ENCODE data around the gene ZDHHC14. TPM values are rescaled to one million over a fixed set of nuclear protein-coding genes. Genes with fewer than 3 reads are reported as not detected.
"Not testable (repeated sequence)": the region's sequence is repeated elsewhere in the genome, so short reads cannot be mapped to it uniquely, and the experiment has no call there.

The ZDHHC14 gene
- total RNA-seq, 2 experiments from 2014 or later = 2.4 to 2.5 TPM

DNA sequence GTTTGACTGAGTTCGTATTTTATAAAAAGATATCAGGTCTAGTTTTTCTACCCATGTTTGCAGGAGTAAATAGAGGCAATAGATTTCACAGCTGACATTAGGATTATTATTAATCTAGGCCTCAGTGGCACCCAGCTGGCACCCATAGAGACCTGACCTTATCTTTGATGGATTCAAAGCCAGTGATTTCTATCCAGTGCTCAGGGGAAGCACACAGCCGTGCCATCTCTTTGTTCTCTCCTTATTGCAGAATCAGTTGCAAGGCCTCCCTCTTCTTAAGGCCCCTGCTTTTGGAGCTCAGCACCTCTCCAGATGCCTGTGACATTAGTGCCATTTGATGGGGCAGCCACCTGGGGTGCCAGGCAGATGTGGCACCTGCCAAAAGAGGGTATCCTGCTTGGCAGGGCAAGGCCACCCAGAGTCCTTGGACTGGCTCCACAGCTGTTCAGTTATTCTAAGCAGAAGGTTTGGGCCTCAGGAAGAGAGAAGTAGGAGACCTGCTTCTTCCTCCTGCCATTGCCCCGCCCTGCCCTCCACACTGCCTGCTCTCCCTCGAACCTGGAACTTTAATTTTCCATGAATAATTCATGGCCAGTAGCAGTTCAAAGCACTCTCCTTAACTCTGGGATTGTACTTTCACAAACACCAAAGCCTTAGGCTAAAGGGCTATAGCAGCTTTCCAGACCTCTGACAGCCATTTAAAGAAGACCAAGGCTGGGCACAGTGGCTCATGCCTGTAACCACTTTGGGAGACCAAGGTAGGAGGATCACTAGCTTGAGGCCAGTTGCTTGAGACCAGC, 206.3 kb downstream of the ZDHHC14 start:
- intact Hi-C loops (cut with DNase I, micrococcal nuclease) = no loop called here
- no peak for ATAC-seq
- H3K9me3 Mint-ChIP-seq (ENCODE audit: low read depth) = peaks cover 13% of the 10 kb centered on the region
- peaks cover 8% of the 10 kb centered on the region for H3K36me3 Mint-ChIP-seq (ENCODE audit: low read depth)
- CTCF ChIA-PET = interaction anchor here (1.2 kb wide), 1 partner anchor 79 kb away, joined by 3 read pairs; no protein-coding TSS in a partner anchor
- no peak overlapping the region for H3K4me3 Mint-ChIP-seq
- H3K4me1 Mint-ChIP-seq = no peaks in the 10 kb centered on the region
- POLR2A ChIA-PET = no interaction called here
- no peak overlapping the region for H3K27ac Mint-ChIP-seq
- DNase-seq = no peak
- H3K27me3 Mint-ChIP-seq = no peaks in the 10 kb centered on the region

DNA sequence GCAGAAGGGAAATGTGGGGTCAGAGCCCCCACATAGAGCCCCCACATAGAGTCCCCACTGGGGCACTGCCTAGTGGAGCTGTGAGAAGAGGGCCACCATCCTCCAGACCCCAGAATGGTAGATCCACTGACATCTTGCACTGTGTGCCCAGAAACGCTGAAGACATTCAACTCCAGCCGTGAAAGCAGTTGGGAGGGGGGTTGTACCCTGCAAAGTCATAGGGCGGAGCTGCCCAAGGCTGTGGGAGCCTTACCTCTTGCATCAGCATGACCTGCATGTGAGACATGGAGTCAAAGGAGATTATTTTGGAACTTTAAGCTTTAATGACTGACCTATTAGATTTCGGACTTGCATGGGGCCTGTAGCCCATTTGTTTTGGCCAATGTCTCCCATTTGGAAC, 209.7 kb downstream of the ZDHHC14 start:
- DNase-seq; H3K27me3 Mint-ChIP-seq; intact Hi-C loops (cut with DNase I, micrococcal nuclease); H3K27ac Mint-ChIP-seq; CTCF ChIA-PET; ATAC-seq; POLR2A ChIA-PET; H3K4me3 Mint-ChIP-seq; H3K36me3 Mint-ChIP-seq (ENCODE audit: low read depth); H3K9me3 Mint-ChIP-seq (ENCODE audit: low read depth); H3K4me1 Mint-ChIP-seq: not testable (repeated sequence)

DNA sequence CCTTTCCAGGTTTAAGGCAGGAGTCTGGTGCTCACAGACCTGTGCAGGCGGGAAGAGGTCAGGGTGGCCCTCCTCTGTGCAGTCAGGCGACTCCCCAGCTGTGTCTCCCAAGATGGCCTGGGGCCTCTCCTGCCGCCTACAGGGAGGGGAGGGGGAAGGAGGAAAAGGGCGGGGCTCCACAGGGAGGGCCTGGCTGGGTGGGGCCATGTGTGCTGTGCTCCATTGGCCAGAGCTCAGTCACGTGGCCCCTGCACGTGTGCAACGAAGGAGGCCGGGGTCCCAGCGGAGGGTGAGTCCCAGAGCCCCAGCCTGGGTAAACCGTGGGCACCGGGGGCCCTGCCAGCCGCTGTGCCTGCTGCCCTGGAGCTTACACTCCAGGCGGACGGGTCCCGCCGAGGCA, 211.6 kb downstream of the ZDHHC14 start:
- Mint-ChIP-seq H3K4me3 (no peak overlapping the region), H3K9me3 (ENCODE audit: low read depth) (peaks cover 10% of the 10 kb centered on the region), H3K27ac (no peak overlapping the region), H3K27me3 (no peaks in the 10 kb centered on the region), H3K4me1 (no peaks in the 10 kb centered on the region), H3K36me3 (ENCODE audit: low read depth) (peaks cover 8% of the 10 kb centered on the region)
- intact Hi-C loops (cut with DNase I, micrococcal nuclease) = no loop called here
- ATAC-seq (no peak), DNase-seq (no peak)
- POLR2A ChIA-PET = no interaction called here
- CTCF ChIA-PET = interaction anchor here (0.6 kb wide), 1 partner anchor 76 kb away, joined by 4 read pairs; no protein-coding TSS in a partner anchor

DNA sequence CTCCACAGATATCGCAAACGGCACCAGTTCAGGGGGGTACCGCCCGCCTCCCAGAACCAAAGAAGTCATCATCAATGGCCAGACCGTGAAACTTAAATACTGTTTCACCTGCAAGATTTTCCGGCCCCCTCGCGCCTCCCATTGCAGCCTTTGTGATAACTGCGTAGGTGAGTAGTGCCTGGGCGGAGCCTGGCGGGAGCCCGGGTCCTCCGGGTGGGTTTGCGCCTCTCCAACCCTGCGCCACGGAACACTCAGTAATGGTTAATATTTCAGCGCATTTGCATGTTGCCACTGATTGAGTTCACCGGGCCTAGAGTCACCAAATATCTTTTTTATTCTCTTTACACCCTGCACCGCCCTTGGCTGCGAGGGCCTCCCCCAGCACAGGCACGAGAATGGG, 212.0 kb downstream of the ZDHHC14 start:
- Mint-ChIP-seq H3K4me1 (no peaks in the 10 kb centered on the region), H3K27ac (no peak overlapping the region), H3K36me3 (ENCODE audit: low read depth) (peaks cover 8% of the 10 kb centered on the region), H3K4me3 (no peak overlapping the region), H3K27me3 (no peaks in the 10 kb centered on the region), H3K9me3 (ENCODE audit: low read depth) (peaks cover 10% of the 10 kb centered on the region)
- ChIA-PET POLR2A (no interaction called here), CTCF (interaction anchor here (0.6 to 1.3 kb wide), 3 partner anchors 9 to 278 kb away, joined by 3 to 4 read pairs (median 3); no protein-coding TSS in a partner anchor)
- intact Hi-C loops (cut with DNase I, micrococcal nuclease) = no loop called here
- no peak for ATAC-seq
- no peak for DNase-seq

GRCh38 chr6:157593596-157593995, 212.6 kb downstream of the ZDHHC14 start:
- Mint-ChIP-seq H3K4me1 (no peaks in the 10 kb centered on the region), H3K27me3 (no peaks in the 10 kb centered on the region), H3K9me3 (ENCODE audit: low read depth) (peaks cover 10% of the 10 kb centered on the region), H3K27ac (no peak overlapping the region), H3K36me3 (ENCODE audit: low read depth) (peaks cover 8% of the 10 kb centered on the region), H3K4me3 (no peak overlapping the region)
- no peak for ATAC-seq
- DNase-seq = no peak
- POLR2A ChIA-PET = no interaction called here
- intact Hi-C loops (cut with DNase I, micrococcal nuclease) = no loop called here
- CTCF ChIA-PET = interaction anchor here (0.9 to 1.3 kb wide), 3 partner anchors 10 to 279 kb away, joined by 3 read pairs; no protein-coding TSS in a partner anchor

DNA sequence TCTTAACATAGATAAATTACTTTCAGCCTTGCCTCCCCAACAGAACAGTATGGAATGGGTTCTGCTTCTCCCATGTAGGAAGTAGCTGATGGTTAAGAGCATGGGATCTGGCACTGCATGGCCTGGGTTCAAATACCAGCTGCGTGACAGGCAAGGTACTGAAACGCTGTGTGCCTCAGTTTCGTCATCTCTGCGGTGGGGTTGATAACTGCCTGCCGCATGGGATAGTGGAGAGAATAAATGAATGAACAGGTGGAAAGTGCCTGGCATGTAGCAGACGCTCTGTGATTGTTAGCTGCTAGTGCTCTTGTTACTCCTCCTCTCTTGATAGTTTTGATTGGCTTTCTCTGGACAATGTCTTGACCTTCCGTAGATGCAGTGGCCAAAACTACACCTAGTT, 213.3 kb downstream of the ZDHHC14 start:
- no peak for DNase-seq
- Mint-ChIP-seq H3K9me3 (ENCODE audit: low read depth) (peaks cover 10% of the 10 kb centered on the region), H3K4me3 (no peak overlapping the region), H3K4me1 (no peaks in the 10 kb centered on the region), H3K27ac (no peak overlapping the region), H3K27me3 (no peaks in the 10 kb centered on the region), H3K36me3 (ENCODE audit: low read depth) (peaks cover 8% of the 10 kb centered on the region)
- intact Hi-C loops (cut with DNase I, micrococcal nuclease) = no loop called here
- CTCF ChIA-PET = interaction anchor here (1.1 to 1.3 kb wide), 2 partner anchors 48 to 279 kb away, joined by 3 read pairs; no protein-coding TSS in a partner anchor
- POLR2A ChIA-PET = no interaction called here
- no peak for ATAC-seq

DNA sequence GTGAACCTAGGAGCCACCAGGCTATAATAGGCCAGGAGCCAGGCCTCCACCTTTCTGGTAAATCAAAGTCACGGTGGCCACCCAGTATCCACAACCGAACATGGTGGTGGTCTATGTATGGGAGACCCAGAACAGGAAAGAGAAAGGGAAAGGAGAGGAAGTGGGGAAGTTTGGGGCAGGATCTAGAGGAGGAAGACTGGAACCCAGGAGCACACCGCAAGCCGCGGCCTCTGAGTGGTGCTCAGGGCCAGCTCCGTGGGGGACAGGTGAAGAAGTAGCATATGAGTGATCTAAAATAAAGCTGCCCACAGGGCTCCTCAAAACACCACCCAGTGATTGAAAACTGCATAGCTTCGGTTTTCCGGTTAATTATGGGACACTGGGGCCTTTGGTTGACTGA, 214.8 kb downstream of the ZDHHC14 start:
- peaks cover 2% of the 10 kb centered on the region for H3K36me3 Mint-ChIP-seq (ENCODE audit: low read depth)
- intact Hi-C loops (cut with DNase I, micrococcal nuclease) = loop anchor here (2.0 kb wide), 2 partner anchors 273 to 281 kb away; partner anchors contain the start of gene TMEM242 (in 1 of the 2)
- H3K27ac Mint-ChIP-seq = no peak overlapping the region
- H3K4me3 Mint-ChIP-seq = no peak overlapping the region
- CTCF ChIA-PET = interaction anchor here (0.8 to 1.1 kb wide), 2 partner anchors 26 to 272 kb away, joined by 3 to 4 read pairs; partner anchors contain the start of gene TMEM242
- ATAC-seq (no peak), DNase-seq (no peak)
- H3K27me3 Mint-ChIP-seq = no peaks in the 10 kb centered on the region
- POLR2A ChIA-PET = no interaction called here
- H3K9me3 Mint-ChIP-seq (ENCODE audit: low read depth) = peaks cover 3% of the 10 kb centered on the region
- H3K4me1 Mint-ChIP-seq = no peaks in the 10 kb centered on the region

DNA sequence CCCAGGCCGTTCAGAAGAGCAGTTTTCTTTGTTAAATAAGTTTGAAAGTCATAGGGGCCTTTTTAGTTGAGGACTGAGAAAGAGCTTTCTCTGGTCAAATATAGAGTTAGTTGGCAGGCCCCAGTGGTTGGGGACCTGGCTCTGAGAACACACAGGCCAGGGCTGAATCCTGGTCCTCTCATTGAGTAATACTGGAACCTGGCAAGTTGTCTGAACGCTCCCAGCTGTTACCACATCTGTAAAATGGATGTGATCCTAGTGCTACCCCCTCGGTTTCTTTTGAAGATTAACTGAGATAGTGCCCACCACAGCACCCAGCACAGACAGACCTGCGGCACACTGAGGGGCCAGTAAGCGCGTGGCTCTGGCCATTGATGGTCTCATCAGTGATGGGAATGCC, 215.5 kb downstream of the ZDHHC14 start:
- ATAC-seq = no peak
- DNase-seq = no peak
- Mint-ChIP-seq H3K4me1 (no peaks in the 10 kb centered on the region), H3K27ac (no peak overlapping the region), H3K27me3 (no peaks in the 10 kb centered on the region), H3K36me3 (ENCODE audit: low read depth) (no peaks in the 10 kb centered on the region), H3K9me3 (ENCODE audit: low read depth) (peaks cover under 1% of the 10 kb centered on the region), H3K4me3 (no peak overlapping the region)
- POLR2A ChIA-PET = no interaction called here
- CTCF ChIA-PET = interaction anchor here (0.8 to 1.1 kb wide), 3 partner anchors 25 to 282 kb away, joined by 3 to 8 read pairs (median 4); partner anchors contain the start of gene TMEM242
- intact Hi-C loops (cut with DNase I, micrococcal nuclease) = loop anchor here (2.0 kb wide), 2 partner anchors 274 to 282 kb away; partner anchors contain the start of gene TMEM242 (in 1 of the 2)

DNA sequence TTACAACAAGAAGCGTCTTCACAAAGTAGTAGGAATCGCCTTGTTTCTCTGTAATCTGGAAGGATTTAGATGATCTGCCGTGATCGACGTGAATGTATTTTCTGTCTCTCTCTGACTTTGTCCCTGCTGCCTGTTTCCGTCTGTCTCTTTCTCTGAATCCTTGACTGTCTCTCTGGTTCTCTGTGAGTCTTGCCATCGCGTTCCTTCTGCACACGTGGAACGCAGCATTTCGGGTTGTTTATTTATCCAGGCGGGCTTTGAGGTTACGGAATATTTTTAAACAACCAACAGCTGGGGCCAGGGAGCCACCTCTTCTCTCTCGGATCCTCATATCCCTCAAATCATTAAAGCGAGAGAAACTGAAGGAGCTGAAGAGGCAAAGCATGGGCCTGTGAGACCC, 215.9 kb downstream of the ZDHHC14 start:
- Mint-ChIP-seq H3K4me3 (no peak overlapping the region), H3K4me1 (no peaks in the 10 kb centered on the region), H3K27me3 (no peaks in the 10 kb centered on the region), H3K27ac (no peak overlapping the region), H3K9me3 (ENCODE audit: low read depth) (no peaks in the 10 kb centered on the region), H3K36me3 (ENCODE audit: low read depth) (no peaks in the 10 kb centered on the region)
- intact Hi-C loops (cut with DNase I, micrococcal nuclease) = loop anchor here (1.0 to 2.0 kb wide), 3 partner anchors 274 to 283 kb away; partner anchors contain the start of gene TMEM242 (in 1 of the 2)
- DNase-seq (no peak), ATAC-seq (no peak)
- ChIA-PET CTCF (interaction anchor here (1.0 to 1.1 kb wide), 2 partner anchors 95 to 282 kb away, joined by 3 to 8 read pairs; no protein-coding TSS in a partner anchor), POLR2A (no interaction called here)

DNA sequence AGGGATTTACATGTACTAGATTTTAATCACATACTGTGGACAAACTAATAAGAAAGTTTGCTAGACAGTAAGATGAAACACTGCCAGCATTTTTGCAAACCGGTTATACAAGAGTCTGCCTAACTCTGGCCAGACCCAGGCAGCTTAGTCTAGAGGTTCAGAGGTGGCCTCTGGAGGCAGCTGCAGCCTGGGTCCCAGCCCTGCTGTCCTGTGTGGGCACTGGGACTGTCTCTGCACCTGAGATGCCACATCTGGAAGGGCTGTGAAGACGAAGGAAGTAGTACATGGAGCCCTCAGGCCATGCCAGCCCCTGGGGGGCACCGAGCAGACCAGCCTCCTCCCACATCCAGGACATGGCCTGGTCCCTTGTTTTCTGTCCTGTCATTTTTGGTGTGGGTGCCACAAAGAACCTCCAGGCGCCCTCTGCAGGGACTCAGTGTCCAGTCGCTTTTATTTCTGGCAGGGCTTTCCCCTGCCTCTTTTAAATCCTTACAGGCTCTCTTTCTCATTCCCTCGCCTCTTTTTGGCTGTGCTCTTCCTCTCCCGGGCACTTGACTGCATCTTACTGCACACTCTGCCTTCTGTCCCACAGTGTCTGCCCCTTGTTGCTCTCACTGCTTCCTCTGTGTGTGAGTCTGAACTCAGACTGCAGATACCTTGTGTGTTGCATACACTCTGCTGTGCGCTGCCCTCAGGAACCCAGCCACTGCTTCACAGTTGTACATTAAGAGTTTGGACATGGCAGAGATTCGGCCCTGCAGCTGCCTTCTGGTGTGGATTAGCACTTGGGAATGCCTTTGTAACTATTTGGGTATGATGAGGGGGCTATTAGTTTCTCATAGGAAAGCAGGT, 216.7 kb downstream of the ZDHHC14 start:
- intact Hi-C loops (cut with DNase I, micrococcal nuclease) = loop anchor here (1.0 to 2.0 kb wide), 3 partner anchors 275 to 283 kb away; partner anchors contain the start of gene TMEM242 (in 1 of the 2)
- Mint-ChIP-seq H3K9me3 (ENCODE audit: low read depth) (no peaks in the 10 kb centered on the region), H3K27ac (no peak overlapping the region), H3K27me3 (no peaks in the 10 kb centered on the region), H3K36me3 (ENCODE audit: low read depth) (no peaks in the 10 kb centered on the region), H3K4me1 (no peaks in the 10 kb centered on the region), H3K4me3 (no peak overlapping the region)
- ATAC-seq = peak; percentile 44
- DNase-seq = peak; percentile 66
- CTCF ChIA-PET = interaction anchor here (0.6 to 1.1 kb wide), 6 partner anchors 59 to 379 kb away, joined by 3 to 8 read pairs (median 3); no protein-coding TSS in a partner anchor
- POLR2A ChIA-PET = no interaction called here

GRCh38 chr6:157599191-157599590, 218.2 kb downstream of the ZDHHC14 start:
- Mint-ChIP-seq H3K27me3 (no peaks in the 10 kb centered on the region), H3K36me3 (ENCODE audit: low read depth) (no peaks in the 10 kb centered on the region), H3K27ac (no peak overlapping the region), H3K4me3 (no peak overlapping the region), H3K4me1 (no peaks in the 10 kb centered on the region), H3K9me3 (ENCODE audit: low read depth) (no peaks in the 10 kb centered on the region)
- POLR2A ChIA-PET = no interaction called here
- no peak for DNase-seq
- intact Hi-C loops (cut with DNase I, micrococcal nuclease) = no loop called here
- CTCF ChIA-PET = no interaction called here
- ATAC-seq = no peak

Data from activated CD4-positive, alpha-beta T cell treated with anti-CD3 and anti-CD28 coated beads for 36 hours (primary cell).